PC-9 (cell line): Measurements from ENCODE around the gene ANKRD11.

Source experiments
- CTCF ChIP-seq: fragments of 200-600 bp; sonication (generic); conservative IDR thresholded peaks from 2 replicates; pipeline ENCODE4 v1.6.1; 2017; ENCODE audit warnings: mixed run types, antibody characterized with exemption, mild to moderate bottlenecking, moderate library complexity
- EZH2 ChIP-seq: fragments of 200-600 bp; sonication (generic); IDR thresholded peaks from 2 replicates; pipeline ENCODE4 v1.8.0; 2017; ENCODE audit warnings: antibody characterized with exemption, low read depth

- TF ChIP-seq CTCF (no peak), EZH2 (no peak)
Observed at GRCh38 chr16:89355007-89355406, 135.4 kb downstream of the ANKRD11 start.
